Coronary artery (tissue), 2 donors: ENCODE measurements around the gene FASN.

Experiments
- DNase-seq: peaks from one replicate; pipeline ENCODE4 v3.0.0-alpha.2; 2017; ENCODE audit warnings: low spot score
- H3K27ac ChIP-seq, 2 donors: fragments of 200-600 bp; sonication (generic); one replicate each; pipeline ENCODE4 v1.5.1; 2016 to 2019
- H3K4me3 ChIP-seq: fragments of 200-600 bp; sonication (generic); 2 replicates; pipeline ENCODE4 v1.5.1; 2016; ENCODE audit warnings: mild to moderate bottlenecking, moderate library complexity
- TF ChIP-seq, protein P1 (sequence below): fragments of 200-600 bp; sonication (generic); IDR thresholded peaks from one replicate; pipeline ENCODE4 v1.5.1; 2019; ENCODE audit warnings: antibody characterized with exemption

FASN gene

DNA sequence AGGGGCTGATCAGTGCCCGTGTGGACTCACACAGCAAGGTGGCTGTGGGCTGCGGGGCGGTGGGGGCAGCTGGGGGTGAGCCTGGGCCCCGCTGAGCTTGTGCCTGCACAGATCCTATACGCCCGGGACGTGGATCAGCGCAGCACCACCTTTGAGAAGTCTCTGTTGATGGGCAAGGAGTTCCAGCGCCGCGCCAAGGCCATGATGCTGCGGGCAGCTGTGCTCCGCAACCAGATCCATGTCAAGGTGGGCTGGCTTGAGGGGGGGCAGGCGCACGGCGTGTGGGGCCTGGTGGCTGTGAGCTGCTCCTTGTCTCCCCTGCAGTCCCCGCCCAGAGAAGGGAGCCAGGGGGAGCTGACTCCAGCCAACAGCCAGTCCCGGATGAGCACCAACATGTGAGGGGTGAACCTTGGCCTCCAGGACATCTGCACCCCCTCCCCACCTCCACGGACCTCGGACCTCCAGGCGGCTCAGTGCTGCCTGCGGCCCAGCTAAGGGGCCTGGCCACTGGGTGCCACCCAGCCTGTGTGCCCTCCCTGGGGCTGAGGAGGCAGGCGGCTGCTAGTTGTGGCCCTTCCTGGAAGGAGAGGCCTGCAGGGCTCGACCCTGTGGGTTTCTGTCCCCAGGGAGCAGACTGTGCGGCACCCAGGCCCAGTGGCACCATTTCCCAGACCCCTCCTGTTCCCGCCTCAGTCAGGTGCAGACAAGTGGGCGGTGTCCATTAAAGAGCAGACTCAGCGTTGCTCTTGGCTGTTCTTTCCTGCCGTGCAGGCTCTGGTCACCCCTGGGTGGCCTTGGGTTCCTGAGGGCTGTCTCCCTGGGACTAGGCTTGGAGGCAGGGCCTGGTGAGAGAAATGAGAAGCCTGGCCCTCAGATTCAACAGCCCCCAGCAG, 41.1 kb downstream of the FASN start:
- Histone ChIP-seq H3K4me3 (no peak overlapping the region), H3K27ac (no peak overlapping the region)
- DNase-seq: no peak
- TF ChIP-seq, protein P1, sequence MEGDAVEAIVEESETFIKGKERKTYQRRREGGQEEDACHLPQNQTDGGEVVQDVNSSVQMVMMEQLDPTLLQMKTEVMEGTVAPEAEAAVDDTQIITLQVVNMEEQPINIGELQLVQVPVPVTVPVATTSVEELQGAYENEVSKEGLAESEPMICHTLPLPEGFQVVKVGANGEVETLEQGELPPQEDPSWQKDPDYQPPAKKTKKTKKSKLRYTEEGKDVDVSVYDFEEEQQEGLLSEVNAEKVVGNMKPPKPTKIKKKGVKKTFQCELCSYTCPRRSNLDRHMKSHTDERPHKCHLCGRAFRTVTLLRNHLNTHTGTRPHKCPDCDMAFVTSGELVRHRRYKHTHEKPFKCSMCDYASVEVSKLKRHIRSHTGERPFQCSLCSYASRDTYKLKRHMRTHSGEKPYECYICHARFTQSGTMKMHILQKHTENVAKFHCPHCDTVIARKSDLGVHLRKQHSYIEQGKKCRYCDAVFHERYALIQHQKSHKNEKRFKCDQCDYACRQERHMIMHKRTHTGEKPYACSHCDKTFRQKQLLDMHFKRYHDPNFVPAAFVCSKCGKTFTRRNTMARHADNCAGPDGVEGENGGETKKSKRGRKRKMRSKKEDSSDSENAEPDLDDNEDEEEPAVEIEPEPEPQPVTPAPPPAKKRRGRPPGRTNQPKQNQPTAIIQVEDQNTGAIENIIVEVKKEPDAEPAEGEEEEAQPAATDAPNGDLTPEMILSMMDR: no peak

DNA sequence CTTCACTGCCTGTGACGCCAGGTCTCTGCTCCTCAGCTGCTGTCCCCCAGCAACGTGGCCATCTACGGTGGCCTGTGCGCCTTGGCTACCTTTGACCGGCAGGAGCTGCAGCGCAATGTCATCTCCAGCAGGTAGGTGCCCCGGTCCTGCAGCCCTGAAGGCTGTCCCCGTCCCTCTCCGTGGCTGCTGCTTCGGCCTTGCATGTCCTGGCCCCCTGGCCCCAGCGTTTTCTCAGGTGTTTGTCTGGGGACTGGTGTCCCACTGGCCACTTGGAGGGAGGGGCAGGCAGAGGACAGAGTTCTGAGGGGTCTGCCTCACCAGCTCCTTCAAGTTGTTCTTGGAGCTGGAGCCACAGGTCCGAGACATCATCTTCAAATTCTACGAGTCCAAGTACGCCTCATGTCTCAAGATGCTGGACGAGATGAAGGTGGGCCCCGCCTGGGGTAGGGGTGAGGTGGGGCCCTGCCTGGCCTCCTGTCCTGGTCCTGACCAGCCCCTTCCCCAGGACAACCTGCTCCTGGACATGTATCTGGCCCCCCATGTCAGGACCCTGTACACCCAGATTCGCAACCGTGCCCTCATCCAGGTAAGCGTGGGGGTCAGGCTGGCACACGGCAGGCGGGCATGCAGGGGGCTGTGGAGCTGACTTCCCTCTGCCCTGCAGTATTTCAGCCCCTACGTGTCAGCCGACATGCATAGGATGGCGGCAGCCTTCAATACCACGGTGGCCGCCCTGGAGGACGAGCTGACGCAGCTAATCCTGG, 41.9 kb downstream of the FASN start:
- no peak for DNase-seq

DNA sequence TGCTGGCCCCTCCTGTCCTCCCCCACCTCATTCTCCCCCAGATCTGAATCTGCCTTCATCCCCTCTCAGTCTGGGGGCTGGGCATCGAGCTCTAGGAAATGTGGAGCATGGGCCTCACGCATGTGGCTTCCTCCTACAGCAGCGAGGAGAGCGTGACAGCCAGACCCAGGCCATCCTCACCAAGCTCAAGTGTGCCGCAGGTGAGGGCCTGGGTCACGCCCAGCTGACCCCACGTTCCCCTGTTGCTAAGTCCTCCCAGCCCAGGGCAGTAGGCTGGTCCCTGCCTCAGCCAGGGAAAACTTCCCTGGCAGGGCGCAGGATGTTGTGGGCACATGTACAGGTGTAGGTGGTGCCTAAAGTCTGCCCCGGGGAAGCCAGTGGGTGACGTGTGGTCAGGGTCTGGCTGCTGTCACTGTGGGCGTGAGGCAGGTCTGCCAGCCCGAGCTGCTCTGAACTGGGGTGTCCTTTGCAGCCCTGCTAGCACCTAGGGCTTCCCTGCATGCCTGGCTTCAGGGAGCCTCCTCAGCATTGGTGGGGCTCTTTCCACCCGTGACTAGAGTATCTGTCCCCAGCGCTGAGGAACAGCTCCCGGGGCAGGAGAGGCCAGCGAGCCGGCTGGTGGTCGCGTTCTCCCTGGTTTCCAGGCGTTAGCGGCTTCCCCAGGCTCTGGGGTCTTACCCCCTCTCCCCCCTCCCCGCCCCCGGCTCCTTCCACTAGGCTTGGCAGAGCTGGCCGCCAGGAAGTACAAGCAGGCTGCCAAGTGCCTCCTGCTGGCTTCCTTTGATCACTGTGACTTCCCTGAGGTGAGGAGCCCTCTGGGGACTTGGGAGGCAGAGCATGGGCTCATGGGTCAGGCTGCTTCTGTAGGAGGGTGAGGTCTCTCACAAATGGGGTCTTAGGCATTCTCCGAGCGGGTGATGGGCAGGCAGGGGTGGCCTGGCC, 42.7 kb downstream of the FASN start:
- no peak for DNase-seq
- Histone ChIP-seq H3K4me3 (no peak overlapping the region), H3K27ac (no peak overlapping the region)
- TF ChIP-seq, protein P1: no peak

More for the DNA sequence above, 41.9 kb downstream of the FASN start:
- TF ChIP-seq, protein P1: no peak
- Histone ChIP-seq H3K27ac (no peak overlapping the region), H3K4me3 (no peak overlapping the region)

DNA sequence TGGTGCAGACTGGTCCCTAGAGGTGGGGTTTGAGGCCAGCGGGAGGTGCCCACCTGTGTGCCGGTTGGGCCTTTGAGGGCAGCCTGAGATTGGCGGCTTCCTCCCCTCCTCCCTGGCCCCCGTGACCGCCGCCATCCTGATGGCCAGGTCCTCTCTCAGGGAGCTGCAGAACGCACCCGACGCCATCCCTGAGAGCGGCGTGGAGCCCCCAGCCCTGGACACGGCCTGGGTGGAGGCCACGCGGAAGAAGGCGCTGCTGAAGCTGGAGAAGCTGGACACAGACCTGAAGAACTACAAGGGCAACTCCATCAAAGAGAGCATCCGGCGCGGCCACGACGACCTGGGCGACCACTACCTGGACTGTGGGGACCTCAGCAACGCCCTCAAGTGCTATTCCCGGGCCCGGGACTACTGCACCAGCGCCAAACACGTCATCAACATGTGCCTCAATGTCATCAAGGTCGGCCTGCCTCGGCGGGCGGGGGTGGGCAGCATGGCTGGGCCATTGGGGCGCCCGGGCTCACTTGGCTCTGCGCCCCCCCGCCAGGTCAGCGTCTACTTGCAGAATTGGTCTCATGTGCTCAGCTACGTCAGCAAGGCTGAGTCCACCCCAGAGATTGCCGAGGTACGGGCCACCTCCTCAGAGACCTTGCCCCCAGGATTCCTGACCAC, 43.5 kb downstream of the FASN start:
- H3K4me3 ChIP-seq: no peak overlapping the region
- TF ChIP-seq, protein P1: no peak
- no peak for DNase-seq
- H3K27ac ChIP-seq: no peak overlapping the region

DNA sequence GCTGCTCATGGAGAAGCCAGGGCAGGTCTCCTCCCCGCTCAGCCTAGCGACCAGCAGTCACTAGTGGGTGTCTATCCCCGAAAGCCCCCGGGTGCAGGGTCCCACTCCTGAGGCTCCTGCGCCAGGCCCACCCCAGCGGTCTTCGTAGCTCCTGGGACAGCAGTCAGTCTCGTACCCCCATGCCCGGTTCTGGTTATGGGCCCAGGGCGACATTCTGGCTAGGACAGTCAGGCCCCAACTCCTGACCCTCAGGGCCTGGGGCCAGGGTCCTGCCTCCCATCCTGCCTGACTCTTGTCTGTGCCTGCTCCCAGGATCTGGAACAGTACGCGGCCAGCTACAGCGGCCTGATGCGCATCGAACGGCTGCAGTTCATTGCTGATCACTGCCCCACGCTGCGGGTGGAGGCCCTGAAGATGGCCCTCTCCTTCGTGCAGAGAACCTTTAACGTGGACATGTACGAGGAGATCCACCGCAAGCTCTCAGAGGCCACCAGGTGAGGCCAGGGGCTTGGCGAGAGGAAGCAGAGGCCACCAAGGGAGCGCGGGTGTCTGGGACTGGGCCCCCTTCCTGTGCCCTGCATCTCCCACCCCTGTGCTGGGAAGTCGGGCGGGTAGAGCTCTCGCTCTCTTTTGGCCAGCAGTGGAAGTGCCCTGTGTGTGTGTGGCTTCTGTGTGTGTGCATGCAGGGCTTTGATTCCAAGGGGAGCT, 44.3 kb downstream of the FASN start:
- TF ChIP-seq, protein P1: no peak
- H3K27ac ChIP-seq: no peak overlapping the region
- no peak overlapping the region for H3K4me3 ChIP-seq
- no peak for DNase-seq

DNA sequence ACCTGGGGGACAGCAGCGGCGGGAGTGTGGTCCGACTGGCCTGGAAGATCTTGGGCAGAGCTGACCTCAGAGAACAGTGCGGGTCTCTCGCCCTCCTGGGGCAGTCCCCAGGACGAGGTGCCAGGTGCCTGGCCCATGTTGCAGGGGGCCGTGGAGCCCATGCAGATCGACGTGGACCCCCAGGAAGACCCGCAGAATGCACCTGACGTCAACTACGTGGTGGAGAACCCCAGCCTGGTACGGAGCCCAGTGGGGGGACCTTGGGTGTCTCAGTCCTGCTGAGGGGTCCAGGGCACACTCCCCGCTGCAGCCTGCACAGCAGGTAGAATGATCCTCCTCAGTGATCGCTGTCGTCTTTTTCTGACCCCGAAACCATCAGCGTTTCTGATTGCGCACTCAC, 44.9 kb downstream of the FASN start:
- TF ChIP-seq, protein P1: no peak
- Histone ChIP-seq H3K27ac (no peak overlapping the region), H3K4me3 (peak overlapping the region; percentile 100)
- DNase-seq: no peak
